8988T (cell line): ENCODE measurements around the gene RNU6-7.

ENCODE experiments used
- DNase-seq: peaks from one replicate; pipeline ENCODE4 v3.0.0; 2011

Gene RNU6-7

GRCh38 chr14:32205984-32206383 lies 4.1 kb downstream of the RNU6-7 start:
- no peak for DNase-seq

- no peak for DNase-seq
Observed at GRCh38 chr14:32206552-32206951, 4.7 kb downstream of the RNU6-7 start.

- DNase-seq: no peak
Observed at GRCh38 chr14:32208490-32208889, 6.6 kb downstream of the RNU6-7 start.

DNA sequence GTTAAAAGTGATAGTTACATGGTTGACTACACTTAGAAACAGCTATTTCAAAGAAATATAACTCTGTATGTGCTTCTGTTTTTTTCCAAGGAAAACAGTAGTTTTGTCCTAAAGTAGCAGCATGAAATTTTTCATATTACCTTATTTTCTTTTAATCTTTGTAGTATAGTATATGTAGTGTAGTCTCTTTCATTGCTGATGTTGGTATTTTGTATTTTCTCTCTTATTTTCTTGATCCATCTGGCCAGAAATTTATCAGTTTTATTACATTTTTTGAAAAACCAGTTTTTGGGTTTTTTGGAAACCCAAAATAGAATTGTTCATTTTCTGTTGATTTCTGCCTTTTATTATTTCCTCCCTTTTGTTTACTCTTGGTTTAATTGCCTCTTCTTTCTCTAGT lies 7.6 kb downstream of the RNU6-7 start:
- DNase-seq: no peak

DNA sequence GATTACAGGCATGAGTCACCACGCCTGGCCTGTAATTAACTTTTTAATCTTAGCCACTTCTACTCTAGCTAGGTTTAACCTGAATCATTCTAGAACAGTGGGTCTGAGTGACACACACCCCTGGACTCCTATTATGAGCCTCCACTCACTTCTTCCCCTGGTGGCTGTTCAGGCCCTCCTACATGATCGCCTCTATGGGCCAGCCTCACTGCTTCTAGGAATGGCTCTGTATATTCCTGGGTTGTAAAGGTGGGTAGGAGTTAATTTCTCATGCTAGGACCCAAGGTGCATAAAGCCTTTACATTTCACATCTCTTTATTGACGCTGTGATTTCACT lies 9.2 kb downstream of the RNU6-7 start:
- no peak for DNase-seq

DNA sequence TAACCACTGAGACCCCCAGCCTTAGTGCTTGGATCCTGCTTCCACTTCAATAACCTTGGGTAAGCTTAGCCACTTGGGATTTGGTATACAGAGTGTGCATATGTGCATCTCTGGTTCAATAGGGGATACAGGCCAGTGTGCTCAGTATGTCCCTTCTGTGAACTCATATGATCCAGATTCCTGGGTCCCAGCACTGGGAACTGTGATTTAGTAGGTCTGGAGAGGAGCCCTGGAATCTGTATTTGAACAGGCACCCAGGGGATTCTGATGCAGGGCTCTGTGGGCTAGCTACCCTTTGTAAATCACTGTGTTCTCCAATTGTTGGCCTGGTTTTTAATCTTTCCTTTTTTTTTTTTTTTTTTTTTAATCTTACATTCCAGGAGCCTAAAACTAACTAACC lies 11.0 kb downstream of the RNU6-7 start:
- no peak for DNase-seq

- no peak for DNase-seq
Observed at GRCh38 chr14:32217301-32217700, 15.5 kb downstream of the RNU6-7 start.

- no peak for DNase-seq
Observed at GRCh38 chr14:32224737-32225377, 23.0 kb downstream of the RNU6-7 start.

- DNase-seq: no peak
Observed at GRCh38 chr14:32225378-32225920, 23.6 kb downstream of the RNU6-7 start.

- no peak for DNase-seq
Observed at GRCh38 chr14:32226056-32226455, 24.2 kb downstream of the RNU6-7 start.

DNA sequence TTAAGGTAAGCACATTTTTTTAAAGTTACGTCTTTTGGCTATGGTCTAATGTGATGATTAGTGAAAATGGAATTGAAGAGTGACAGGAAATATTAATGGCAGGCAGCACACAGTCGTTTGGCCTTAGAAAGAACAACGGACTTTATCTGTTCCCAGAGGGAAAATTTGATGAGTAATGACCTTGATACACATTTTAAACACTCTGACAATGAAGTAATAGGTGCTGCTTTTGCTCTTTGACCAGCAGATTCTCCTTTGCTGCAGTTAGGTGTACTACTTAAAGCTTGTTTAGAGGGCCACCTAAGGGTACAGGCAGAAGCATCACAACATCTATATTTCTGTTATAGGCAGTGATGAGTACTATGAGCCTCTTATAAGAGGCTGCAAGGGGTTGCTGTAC lies 28.3 kb downstream of the RNU6-7 start:
- DNase-seq: no peak

- no peak for DNase-seq
Observed at GRCh38 chr14:32230695-32231280, 28.9 kb downstream of the RNU6-7 start.

DNA sequence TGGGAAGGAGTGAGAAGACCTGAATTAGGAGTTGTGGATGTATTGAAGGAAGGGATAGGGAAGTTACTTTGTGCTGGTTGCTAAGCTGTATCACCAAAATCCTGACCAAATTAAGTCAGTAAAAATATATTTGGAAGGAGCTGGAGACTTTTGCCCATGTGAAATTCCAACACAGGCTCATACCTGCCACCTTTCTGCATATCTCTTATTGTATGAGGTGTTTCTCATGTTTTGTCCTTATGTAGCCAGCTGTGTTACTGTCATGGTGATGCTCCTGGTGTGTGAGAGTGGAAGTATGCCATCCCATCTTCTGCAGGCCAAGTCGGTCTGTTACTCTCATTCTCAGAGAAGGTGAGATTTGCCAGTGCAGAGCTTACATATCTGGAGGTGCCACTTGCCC lies 30.6 kb downstream of the RNU6-7 start:
- DNase-seq: no peak

- DNase-seq: no peak
Observed at GRCh38 chr14:32233260-32233659, 31.4 kb downstream of the RNU6-7 start.

DNA sequence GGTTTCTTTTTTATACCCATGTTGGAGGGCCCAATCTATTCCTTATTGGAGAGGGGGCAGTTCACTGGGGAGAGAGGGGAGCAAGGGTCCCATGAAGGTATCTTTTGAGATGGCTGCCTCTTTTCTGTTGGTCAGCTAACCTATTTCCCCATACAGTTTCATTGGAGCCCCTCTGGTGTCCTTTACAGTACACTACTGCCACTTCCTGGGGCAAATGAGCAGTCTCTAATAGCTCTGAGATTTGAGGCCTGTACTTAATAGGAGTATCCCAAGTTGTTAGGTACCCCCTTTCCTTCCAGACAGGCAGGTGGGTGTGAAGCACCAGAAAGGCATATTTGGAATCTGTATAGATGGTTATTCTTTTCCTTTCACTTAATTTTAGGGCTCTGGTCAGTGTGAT lies 42.6 kb downstream of the RNU6-7 start:
- DNase-seq: no peak

DNA sequence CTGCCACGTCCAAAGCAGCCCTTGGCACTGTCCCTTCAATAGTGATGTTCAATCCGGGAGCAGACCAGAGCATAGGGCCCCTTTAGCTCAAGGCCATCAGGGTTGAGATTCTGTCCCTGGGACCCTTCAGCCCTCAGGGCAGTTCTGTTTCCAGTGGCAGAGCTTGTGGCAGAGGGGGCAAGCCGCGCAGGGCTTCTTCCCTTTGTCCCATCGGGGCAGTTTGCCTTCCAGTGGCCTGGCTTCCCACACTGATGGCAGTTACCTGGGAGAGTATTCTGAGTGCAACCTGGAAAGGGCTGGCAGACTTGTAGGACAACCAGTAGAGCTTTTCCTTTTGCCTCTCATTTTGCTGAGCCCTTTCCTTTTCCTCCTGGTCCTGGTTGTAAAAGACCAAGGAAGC lies 44.9 kb downstream of the RNU6-7 start:
- no peak for DNase-seq

DNA sequence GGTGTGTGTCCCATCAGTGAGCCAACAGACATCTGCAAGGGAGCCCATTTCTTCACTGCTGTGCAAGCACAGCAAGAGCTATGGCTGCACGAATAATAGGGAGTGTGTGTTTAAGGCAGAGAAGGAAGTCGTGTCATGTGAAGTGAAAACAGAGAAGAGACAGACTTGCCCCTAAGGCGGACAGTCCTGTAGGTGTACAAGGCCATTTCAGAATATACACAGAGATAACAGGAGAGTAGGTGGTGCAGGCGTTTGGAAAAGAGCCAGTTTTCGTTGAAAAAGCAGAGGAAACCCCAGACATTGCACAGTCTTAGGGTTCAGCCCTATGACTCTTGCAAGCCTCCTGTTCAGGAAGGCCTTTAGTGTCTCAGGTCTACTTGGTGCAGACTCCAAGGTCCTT lies 47.5 kb downstream of the RNU6-7 start:
- no peak for DNase-seq

DNA sequence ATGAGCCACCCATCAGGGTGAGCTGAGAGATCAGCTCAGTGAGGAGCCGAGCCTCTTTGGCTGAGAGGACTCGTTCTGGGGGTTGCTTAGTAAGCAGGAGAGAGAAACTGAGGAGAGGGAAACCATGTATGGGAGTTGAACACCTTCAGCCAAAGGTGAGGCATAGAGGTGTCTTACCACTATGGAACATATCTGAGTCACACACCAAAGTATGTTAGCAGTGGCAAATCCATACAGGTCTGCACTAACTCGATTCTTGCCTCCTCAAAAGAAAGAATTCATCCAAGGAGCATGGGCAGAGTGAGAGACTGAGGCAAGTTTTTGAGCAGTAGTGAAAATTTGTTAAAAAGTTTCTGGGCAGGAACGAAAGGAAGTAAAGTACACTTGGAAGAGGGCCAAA lies 47.9 kb downstream of the RNU6-7 start:
- DNase-seq: no peak

DNA sequence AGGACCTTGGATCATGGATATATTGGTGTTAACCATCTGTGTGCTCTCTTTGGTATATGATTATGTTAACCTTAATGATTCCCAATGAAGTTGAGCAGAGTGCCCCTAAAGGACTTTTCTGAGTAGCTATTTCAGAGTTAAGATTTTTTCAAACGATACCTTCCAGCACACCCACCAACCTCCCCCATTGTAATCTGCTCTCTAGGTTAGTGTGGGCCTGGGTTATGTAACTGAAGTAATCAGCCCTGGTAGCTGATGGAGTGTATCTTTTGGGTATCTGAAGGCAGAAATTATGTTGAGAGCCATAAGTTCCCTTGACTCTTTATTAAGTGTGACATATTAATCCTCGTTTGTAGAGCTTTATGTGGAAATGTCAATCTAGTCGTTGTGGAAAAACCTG lies 48.8 kb downstream of the RNU6-7 start:
- no peak for DNase-seq

DNA sequence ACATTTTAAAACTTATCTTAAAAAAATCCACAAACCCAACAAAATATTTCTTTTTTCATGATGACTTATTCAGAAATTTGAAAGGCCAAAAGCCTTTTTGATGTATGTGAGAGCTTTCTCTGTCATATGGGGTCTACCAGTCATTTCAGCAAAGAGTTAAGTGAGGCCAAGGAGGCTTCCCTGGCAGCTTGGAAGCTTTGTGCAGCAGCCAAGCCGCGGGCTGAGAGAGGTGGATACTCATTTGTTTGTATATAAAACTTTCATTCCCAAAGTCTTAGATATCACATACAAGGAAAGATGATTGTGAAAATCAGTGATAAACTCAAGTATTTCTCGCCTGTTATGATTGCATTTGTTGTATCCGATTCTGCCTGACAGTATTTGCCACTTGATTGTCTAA lies 49.7 kb downstream of the RNU6-7 start:
- DNase-seq: no peak
